Measurements from ENCODE around the gene PROM1. TPM values are rescaled to one million over a fixed set of nuclear protein-coding genes. Genes with fewer than 3 reads are reported as not detected.

The PROM1 gene
- polyA plus RNA-seq, 1 donor = 44.6 TPM

DNA sequence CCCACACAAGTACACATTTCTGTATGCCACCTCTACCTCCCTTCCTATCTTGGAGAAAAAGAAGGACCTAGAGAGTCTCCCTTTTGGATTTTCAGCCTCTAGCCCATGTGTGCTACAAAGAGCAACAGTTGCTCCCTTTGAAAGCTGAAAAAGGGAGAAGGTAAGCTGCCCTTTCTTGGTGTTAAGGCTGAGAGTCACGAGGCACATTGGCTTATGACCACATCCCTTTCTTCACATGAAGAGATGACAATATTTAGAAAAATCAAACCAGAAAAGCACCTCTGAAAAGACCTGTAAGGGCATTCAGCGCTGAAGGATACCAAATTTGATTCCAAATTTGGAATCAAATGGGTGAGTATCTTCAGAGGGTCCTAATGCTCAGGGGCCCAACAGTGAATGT is 138.9 kb downstream of the PROM1 start:
- no peak for DNase-seq

DNA sequence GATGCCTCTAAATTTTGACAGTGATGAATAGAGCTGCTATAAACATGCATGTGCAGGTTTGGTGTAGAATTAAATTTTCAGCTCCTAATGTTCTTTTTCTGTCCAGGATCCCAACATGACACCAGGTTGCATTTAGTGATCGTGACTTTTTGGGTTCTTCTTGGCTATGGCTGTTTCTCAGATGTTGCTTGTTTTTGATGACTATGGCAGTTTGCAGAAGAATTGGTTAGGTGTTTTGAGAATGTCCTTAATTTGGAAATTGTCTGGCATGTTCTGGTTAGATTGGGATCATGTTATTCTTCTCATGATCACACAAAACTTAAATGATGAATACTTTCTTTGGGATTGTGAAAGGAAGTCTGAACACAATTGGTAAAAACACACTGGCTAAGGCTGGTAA is 141.5 kb downstream of the PROM1 start:
- DNase-seq = no peak

DNA sequence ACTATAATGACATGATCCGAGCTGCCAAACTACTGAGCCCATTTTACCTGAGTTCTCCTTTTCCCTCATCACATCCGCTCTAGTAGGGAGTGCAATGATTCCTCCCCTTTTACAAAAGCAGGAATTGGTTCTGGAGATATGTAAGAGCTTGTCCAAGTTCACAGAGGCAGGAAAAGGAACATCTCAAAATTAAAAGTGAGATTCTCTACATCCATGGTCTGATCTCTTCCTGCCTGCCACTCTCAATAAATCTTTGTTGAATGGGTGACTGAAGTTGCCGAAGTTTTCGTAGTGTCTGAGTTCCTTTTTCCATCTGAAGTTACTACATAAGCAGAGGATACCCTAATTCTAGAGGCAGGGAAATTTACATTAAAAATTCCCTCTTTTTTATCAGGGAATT is 145.2 kb downstream of the PROM1 start, which contains the start of gene FGFBP1:
Gene FGFBP1, minus strand, starts transcription at position 101 of the 400 bp plus-strand sequence. CDS start 2,108 bp downstream, outside the sequence.
- no peak for DNase-seq

DNA sequence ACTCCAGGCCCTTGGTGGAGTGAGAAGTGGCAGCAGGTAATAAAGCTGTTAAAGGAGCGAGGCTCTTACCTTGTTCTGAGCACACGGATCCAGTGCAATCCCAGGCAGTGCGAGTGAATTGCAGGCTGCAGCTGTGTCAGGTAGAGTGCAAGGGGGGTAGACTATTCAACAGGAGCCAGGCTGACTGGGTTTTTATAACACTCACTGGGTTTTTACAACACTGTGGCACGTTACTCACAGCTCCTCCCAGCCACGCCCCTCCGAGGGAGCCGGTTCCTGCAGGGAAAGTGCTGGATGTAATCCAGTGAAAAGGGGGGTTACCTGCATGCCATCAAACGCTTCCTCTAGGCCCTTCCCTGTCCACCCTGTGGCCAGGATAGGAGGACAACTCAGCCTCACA is 145.6 kb downstream of the PROM1 start:
- DNase-seq = peak; percentile 28

DNA sequence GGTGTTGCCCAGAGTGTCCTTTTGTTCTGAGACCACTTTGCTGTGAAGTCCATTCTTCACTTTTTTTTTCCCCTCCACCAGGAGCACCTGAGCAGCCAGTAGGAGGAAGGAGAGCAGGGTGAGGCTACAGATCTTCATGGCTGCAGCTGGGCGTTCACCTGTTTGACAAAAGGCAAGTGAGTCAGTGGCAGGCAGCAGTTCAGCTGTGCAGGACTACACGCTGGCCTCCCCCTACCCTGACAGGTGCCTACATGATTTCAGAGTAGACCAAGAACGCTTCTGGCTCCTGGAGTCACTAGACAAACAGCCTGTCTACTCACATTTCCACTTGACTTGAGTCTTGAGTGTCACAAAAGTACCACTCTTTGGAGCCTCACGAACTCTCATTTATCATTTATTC is 147.3 kb downstream of the PROM1 start:
- DNase-seq = no peak

DNA sequence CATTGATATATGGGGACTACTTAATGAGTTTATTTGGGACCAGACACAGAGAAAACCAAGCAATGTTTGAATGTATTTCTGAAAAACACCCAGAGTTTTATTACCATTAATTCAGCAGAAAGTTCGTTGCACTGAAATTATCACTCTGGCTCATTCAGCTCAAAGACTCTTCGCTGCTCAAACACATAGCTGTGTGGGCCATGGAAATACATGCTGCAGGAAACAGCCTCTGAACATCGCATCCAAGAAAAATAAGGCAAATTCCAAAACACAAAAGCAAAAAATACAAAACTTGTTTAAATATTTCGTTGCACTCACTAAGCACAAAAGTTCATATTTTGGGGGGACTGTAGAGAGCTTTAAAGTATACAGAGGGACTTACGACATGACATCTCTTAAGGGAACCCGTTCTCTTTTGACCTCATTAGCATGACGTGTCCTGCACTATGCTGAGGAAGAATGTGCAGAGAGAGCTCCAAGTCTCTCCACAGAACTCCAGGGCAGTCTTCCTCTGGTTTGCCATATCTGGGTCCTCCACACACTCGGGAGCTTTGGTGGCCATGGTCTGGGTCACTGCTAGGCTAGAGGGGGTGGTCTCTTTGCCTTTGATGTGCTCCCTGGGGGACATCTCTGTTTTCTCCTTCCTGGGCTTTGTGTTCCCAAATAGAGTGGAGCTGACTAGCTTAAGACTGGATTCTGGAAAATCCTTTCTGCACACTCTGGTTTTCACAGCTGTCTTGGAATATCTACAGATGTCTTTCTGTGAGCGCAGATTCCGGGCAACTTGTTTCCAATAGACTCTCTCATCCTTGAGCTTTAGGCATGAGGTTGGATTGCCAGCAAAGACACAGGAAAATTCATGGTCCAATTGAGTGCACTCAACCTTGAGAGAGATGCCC is 148.1 kb downstream of the PROM1 start:
- no peak for DNase-seq

DNA sequence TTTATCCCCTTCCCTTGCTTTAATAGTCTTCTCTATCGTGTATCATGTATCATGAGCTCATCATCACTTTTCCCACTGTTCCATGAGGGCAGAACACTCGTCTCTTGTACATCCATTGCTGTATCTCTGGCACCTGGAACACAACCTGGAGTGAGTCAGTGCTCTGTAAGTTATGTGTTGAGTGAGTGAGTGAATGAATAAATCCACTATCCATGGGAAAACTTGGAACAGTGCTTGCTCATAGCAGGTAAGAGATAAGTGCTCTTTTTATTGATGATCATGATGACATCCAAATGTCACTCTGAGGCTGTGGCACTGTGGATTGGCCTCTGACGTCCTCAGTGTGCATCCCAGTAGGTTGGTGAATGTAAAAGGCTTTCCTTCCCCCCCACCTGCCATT is 149.6 kb downstream of the PROM1 start:
- no peak for DNase-seq

DNA sequence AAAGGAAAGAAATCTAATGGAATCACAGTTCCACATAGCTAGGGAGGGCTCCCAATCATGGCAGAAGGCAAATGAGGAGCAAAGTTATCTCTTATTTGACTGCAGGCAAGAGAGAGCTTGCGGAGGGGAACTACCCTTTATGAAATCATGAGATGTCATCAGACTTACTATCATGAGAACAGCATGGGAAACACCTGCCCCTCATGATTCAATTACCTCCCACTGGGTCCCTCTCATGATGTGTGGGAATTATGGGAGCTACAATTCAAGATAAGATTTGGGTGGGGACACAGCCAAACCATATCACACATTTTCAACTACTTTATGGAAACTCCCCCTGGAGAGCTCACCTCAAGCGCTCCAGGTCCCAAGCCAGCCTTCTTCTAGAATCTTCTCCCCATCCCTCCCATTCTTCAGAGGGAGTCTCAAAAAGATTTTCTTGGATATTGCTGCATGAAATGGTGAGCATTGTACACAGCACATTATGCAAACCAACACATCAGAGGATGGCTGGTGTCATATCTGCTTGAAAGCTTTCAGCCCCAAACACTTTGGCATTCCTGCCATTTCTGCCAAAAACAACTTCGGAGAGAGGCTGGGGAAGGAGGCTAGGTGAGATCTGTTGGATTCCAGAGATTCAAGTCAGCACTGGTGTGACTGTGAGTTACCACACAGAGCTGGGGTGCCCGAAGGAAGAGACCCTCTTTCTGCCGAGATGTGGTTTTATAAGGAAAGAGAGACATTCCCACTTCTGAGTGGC is 152.2 kb downstream of the PROM1 start:
- DNase-seq = no peak

DNA sequence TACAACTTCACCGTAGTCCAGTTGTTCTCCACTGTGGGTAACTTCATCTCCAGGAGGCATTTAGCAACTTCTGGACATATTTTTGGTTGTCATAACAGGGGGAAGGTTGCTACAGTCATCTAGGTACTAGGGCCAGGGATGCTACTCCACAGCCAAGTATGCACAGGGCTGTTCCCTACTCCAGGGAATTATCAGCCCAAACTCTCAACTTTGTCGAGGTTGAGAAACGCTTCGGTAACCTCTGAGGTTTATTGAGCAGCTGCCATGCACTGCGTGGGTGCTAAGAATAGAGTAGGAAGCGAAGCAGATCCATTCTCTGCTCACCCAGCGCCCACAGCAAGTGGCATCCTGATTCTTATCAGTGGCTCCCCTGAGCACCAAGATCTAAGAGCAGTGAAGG is 153.5 kb downstream of the PROM1 start:
- no peak for DNase-seq

DNA sequence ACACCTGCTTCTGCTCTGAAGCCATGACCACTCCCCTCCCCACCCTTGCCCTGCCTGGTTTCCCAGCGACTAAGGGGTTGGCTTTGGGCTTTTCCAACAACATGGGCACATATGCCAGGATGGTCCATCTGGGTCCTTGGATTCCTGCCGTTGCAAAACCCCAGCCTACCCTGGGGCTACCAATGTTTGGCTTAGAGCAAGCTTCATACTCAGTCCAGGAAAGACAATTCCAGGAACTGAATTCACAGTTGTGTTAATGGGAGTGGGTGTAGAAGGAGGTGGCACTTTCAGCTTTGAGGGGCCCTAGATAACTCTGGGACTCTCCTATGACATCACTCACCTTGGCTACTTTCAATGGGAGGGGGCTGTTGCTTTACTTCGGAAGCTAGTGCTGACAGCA is 154.3 kb downstream of the PROM1 start:
- DNase-seq = no peak

DNA sequence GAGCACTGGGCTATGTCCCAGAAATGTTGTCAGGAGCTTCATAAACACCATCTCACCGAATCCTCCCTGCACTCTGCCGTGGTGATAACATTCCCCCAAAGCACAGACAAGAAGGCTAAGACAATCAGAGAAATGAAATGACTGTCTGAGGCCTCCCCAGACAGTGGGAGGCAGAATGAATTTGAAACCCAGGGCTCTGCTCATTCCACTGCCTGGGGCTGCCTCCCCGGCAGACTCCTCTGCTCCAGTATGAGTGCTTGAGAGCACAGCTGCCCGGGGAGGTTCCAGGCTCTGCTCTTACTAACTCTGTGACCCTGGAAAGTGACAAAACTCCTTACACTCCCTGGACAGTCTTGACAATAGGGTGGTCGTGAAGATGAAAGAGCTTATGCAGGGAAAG is 154.9 kb downstream of the PROM1 start:
- no peak for DNase-seq

DNA sequence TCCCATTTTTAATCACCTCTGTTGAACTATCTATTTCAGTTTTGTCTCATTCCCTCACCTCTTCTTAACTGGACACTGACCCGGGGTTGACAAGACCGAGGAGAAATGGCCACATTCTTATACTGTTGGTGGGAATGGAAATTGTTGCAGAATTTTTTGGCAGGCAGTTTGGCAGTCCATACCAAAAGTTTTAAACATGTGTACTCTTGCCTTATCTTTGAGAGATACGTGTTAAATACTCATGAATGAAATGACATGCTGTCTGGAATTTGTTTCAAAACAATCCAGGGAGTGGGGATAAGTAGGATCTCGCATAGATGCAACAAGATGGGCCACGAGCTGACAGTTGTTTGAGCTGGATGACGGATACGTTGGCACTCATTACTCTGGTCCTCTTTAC is 157.3 kb downstream of the PROM1 start:
- no peak for DNase-seq

DNA sequence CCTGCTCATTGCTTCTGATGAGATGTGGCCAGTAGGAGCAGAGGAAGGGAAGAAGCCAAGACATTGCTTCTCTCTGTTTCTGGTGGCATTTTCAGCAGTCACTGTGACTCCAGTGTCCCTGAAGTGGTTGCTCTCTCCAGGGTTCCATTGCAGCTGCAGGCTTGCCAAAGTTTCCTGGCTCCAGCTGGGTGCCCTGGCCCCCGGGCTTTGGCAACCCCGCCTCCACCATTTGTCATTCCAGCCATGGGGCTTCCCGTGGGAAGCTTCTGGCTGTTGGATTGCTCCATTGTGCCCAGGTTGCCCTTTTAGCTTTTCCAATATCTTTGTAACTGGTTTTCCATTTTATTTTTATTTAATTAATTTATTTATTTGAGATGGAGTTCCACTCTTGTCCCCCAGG is 158.0 kb downstream of the PROM1 start:
- DNase-seq = no peak

DNA sequence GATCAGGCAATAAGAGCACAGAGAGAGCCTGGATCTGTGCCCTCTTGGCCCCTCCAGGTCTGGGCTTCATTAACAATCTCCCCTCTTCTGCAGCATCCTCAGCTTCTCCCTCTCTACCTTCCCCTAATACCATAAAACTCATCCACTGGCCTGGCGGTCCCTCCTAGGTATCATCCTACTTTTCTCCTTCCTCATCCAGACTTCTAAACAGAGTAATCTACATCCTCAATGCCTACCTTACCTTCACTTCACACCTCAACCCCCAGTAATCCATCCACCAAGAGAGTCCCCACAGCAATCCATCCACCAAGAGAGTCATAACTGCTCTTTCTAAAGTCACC is 162.3 kb downstream of the PROM1 start:
- DNase-seq = no peak

DNA sequence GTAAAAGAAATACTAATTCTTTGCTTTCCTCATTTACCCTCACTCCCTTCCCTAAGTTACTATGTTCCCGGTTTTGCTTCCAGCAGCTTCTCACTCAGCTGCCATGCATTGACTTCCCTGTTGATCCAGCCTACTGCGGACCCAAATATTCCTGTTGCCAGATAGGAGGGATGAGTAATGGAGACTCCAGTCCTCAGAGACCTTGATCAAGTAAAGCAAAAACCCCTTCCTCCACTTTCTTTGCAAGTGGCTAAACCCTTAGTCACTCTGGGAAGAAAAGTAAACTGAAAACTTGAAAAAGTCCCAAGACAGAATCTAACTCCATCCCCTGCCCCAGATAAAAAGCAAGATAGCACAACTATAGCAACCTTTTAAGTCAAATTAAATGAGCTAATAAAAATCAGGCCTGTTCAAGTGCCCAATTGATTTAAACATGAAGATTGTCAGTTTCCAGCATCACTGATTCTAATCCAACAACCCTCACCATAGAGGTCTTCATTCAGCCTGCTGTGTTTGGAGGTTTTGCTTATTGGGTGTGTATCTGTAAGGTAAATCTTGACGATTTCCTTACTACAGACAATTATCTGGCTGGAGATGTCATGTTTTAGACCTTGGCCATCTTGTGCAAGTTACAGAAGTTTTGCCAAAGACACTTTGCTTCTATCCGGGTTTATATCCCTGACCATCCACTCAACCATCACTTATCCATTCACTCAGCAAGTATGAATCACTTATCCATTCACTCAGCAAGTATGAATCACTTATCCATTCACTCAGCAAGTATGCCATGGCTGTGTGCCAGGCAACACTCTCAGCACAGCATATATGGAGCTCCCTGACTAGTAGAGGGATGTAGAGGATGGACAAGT is 162.9 kb downstream of the PROM1 start:
- no peak for DNase-seq

DNA sequence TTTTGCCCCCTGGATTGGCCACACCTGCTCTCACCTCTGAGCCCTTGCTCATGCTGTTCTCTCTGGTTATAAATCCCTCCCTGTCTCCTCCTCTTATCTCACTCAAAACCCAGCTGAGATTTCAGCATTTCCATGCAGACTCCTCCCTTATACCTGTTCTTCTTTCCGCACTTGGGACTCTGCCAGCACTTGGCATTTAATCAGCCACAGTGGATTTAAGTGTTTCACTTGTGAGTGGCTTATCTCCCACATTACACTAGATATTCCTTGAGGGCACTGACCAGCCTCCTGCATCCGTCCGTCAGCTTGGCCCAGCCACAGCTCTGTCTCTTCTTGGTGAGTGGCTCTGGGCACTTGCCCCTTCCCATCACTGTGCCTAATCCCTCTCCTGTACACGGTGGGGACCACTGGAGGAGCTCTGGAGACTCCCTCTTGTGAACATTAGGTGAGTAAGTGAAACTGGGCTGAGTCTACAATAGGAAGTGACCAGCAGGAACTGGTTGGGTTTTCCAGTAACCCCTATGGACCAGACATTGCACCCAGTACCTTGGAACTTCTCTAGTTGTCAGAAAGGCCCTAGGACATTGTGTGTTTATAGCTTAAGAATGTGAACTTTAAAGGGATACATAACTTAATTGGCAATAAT is 165.2 kb downstream of the PROM1 start:
- DNase-seq = no peak

Other genes starting within 250 kb of the PROM1 start
- not detected for gene FGFBP1, start 145.3 kb downstream of the PROM1 start, polyA plus RNA-seq (ENCODE audit: insufficient read length)
- gene FGFBP2, start 120.8 kb downstream of the PROM1 start, polyA plus RNA-seq (ENCODE audit: insufficient read length) = 0.25 TPM
- 49.4 TPM for gene TAPT1, start 142.4 kb upstream of the PROM1 start, polyA plus RNA-seq (ENCODE audit: insufficient read length)

Measured in left kidney (tissue), 2 donors.